ENCODE data around the gene OR7G2.
A peak's percentile ranks its signal among the peaks of the same experiment; 100 is the strongest.
"Not testable (repeated sequence)": the region's sequence is repeated elsewhere in the genome, so short reads cannot be mapped to it uniquely, and the experiment has no call there.

The OR7G2 gene

DNA sequence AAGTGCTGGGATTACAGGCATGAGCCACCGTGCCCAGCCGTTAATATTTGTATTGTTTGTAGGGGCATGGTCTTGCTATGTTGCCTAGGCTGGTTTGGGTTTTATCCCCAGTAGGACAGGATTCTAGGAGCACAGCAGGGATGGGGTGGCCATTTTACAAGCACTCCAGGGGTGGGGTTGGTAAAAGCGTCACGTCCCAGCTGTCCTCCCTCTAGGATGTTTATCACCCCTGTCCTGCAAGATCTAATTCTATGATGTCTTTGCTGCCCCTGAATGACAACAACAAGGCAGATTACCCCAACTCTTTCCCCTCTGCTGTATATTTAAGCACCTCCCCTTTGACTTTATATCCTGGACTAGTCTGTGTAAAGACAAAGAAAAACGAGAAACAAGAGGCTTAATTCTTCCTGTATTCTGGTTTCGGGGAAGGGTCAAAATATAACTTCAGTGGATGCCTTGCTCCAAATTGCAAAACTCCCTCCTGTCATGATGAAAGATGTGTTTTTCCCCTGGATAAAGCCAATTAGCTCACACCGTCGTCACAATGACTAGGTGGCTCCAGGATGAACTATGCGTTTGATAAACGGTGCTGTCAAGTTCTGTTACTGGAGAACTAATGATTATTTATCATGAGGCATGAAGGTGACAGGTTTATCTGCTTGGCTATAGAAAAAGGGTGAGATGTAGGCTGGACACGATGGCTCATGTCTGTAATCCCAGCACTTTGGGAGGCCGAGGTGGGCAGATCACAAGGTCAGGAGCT is 48.2 kb downstream of the OR7G2 start:
- no peak overlapping the region for H4K91ac ChIP-seq (ENCODE audit: low read length)
- no peak overlapping the region for H2BK5ac ChIP-seq (ENCODE audit: low read depth, low read length, poor library complexity, severe bottlenecking)
- H3K14ac ChIP-seq (ENCODE audit: low read length in 2 of 2) = no peak overlapping the region
- peaks cover 14% of the 10 kb centered on the region for H3K4me1 ChIP-seq (ENCODE audit: control insufficient read depth, insufficient read depth, low read depth, low read length)
- H3K79me1 ChIP-seq (replicated peaks; ENCODE audit: low read length, poor library complexity, severe bottlenecking) = no peaks in the 10 kb centered on the region
- H2AFZ ChIP-seq (ENCODE audit: low read depth, low read length) = no peak overlapping the region
- H3K4me3 ChIP-seq (ENCODE audit: insufficient read depth in 1 of 2, low read depth in 1 of 2, low read length in 2 of 2) = no peak overlapping the region
- no peak overlapping the region for H2BK120ac ChIP-seq (ENCODE audit: low read depth, low read length)
- H3K18ac ChIP-seq (ENCODE audit: low read depth in 1 of 2, low read length in 2 of 2) = no peak overlapping the region
- no peak overlapping the region for H3K4me2 ChIP-seq (ENCODE audit: low read length, poor library complexity, severe bottlenecking)
- no peaks in the 10 kb centered on the region for H3K27me3 ChIP-seq (ENCODE audit: control insufficient read depth in 1 of 2, insufficient read depth in 1 of 2, low read length in 2 of 2)
- H2BK12ac ChIP-seq (ENCODE audit: low read length in 2 of 2) = no peak overlapping the region
- H2BK15ac ChIP-seq (ENCODE audit: low read depth, poor library complexity, severe bottlenecking) = no peak overlapping the region
- H3K27ac ChIP-seq (ENCODE audit: low read length, poor library complexity, severe bottlenecking) = no peak overlapping the region
- no peak overlapping the region for H3K4ac ChIP-seq (ENCODE audit: low read depth in 1 of 2, low read length in 2 of 2)
- no peaks in the 10 kb centered on the region for H3K36me3 ChIP-seq (ENCODE audit: control insufficient read depth in 1 of 2, insufficient read depth in 2 of 2, low read depth in 1 of 2, low read length in 2 of 2)
- no peak overlapping the region for H3K9ac ChIP-seq (ENCODE audit: low read length)
- WGBS = 77% methylated on average over 12 of the region's 12 CpGs
- no peaks in the 10 kb centered on the region for H3K9me3 ChIP-seq (ENCODE audit: control insufficient read depth, low read length)
- no peak overlapping the region for H2AK5ac ChIP-seq (ENCODE audit: low read length, severe bottlenecking)
- H4K8ac ChIP-seq (ENCODE audit: low read length) = no peak overlapping the region
- no peak overlapping the region for H3K23ac ChIP-seq (ENCODE audit: low read length in 2 of 2)
- no peak for DNase-seq

DNA sequence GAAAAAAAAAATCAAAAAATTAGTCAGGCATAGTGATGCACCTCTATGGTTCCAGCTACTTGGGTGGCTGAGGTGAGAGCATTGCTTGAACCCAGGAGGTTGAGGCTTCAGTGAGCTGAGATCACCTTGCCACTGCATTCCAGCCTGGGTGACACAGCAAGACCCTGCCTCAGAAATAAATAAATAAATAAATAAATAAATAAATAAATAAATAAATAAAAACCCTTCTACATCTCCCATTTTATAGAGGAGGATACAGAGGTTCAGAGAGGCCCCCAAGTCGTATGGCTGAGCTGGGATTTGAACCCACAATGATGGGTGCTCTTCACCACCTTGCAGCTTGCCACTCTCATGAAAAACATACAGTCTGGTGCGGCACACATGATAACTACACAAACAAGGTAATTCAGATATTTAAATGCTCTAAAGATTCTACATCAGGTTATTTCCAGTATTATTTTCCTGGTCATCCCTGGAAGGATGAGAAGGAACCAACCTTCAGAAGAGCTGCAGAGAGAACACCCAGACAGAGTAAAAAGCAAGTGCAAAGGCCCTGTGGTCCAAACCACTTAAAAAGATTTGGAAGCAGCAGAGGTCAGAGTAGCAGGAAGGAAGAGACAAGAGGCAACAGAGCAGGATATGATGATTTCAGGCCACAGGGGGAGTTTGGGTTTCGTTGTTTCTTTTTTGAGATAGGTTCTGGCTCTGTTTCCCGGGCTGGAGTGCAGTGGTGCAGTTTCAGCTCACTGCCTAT is 49.6 kb downstream of the OR7G2 start:
- no peak for DNase-seq
- H2AK5ac ChIP-seq (ENCODE audit: low read length, severe bottlenecking) = peak overlapping the region; percentile 38
- no peak overlapping the region for H3K9ac ChIP-seq (ENCODE audit: low read length)
- no peak overlapping the region for H3K23ac ChIP-seq (ENCODE audit: low read length in 2 of 2)
- H4K91ac ChIP-seq (ENCODE audit: low read length) = no peak overlapping the region
- H3K4me2 ChIP-seq (ENCODE audit: low read length, poor library complexity, severe bottlenecking) = no peak overlapping the region
- 79% methylated on average over 4 of the region's 4 CpGs for WGBS
- no peak overlapping the region for H3K18ac ChIP-seq (ENCODE audit: low read depth in 1 of 2, low read length in 2 of 2)
- no peak overlapping the region for H2AFZ ChIP-seq (ENCODE audit: low read depth, low read length)
- H3K9me3 ChIP-seq (ENCODE audit: control insufficient read depth, low read length) = no peaks in the 10 kb centered on the region
- H3K4me1 ChIP-seq (ENCODE audit: control insufficient read depth, insufficient read depth, low read depth, low read length) = peaks cover 14% of the 10 kb centered on the region
- H3K27me3 ChIP-seq (ENCODE audit: control insufficient read depth in 1 of 2, insufficient read depth in 1 of 2, low read length in 2 of 2) = no peaks in the 10 kb centered on the region
- H3K4ac ChIP-seq (ENCODE audit: low read depth in 1 of 2, low read length in 2 of 2) = no peak overlapping the region
- no peaks in the 10 kb centered on the region for H3K79me1 ChIP-seq (replicated peaks; ENCODE audit: low read length, poor library complexity, severe bottlenecking)
- no peaks in the 10 kb centered on the region for H3K36me3 ChIP-seq (ENCODE audit: control insufficient read depth in 1 of 2, insufficient read depth in 2 of 2, low read depth in 1 of 2, low read length in 2 of 2)
- H2BK120ac ChIP-seq (ENCODE audit: low read depth, low read length) = no peak overlapping the region
- H4K8ac ChIP-seq (ENCODE audit: low read length) = no peak overlapping the region
- H3K27ac ChIP-seq (ENCODE audit: low read length, poor library complexity, severe bottlenecking) = no peak overlapping the region
- H3K14ac ChIP-seq (ENCODE audit: low read length in 2 of 2) = no peak overlapping the region
- no peak overlapping the region for H3K4me3 ChIP-seq (ENCODE audit: insufficient read depth in 1 of 2, low read depth in 1 of 2, low read length in 2 of 2)
- H2BK15ac ChIP-seq (ENCODE audit: low read depth, poor library complexity, severe bottlenecking) = no peak overlapping the region
- H2BK12ac ChIP-seq (ENCODE audit: low read length in 2 of 2) = no peak overlapping the region
- H2BK5ac ChIP-seq (ENCODE audit: low read depth, low read length, poor library complexity, severe bottlenecking) = no peak overlapping the region

DNA sequence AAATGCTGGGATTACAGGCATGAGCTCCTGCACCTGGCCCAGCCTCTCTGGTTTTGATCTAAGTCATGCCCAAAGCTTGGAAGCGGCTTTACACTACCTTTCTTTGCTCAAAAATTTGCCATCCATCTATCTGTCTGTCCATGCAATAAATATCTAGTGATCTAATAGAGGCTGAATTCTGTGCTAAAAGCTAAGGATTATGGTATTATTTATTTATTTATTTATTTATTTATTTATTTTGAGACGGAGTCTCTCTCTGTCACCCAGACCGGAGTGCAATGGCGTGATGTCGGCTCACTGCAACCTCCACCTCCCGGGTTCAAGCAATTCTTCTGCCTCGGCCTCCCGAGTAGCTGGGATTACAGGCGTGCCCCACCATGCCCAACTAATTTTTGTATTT is 51.1 kb downstream of the OR7G2 start:
- not testable (repeated sequence) for H3K9ac ChIP-seq (ENCODE audit: low read length); H3K79me1 ChIP-seq (replicated peaks; ENCODE audit: low read length, poor library complexity, severe bottlenecking); H4K91ac ChIP-seq (ENCODE audit: low read length); H3K27me3 ChIP-seq (ENCODE audit: control insufficient read depth in 1 of 2, insufficient read depth in 1 of 2, low read length in 2 of 2); H2BK12ac ChIP-seq (ENCODE audit: low read length in 2 of 2); H2BK120ac ChIP-seq (ENCODE audit: low read depth, low read length); H2AFZ ChIP-seq (ENCODE audit: low read depth, low read length); H3K27ac ChIP-seq (ENCODE audit: low read length, poor library complexity, severe bottlenecking); H2BK5ac ChIP-seq (ENCODE audit: low read depth, low read length, poor library complexity, severe bottlenecking); DNase-seq; H3K36me3 ChIP-seq (ENCODE audit: control insufficient read depth in 1 of 2, insufficient read depth in 2 of 2, low read depth in 1 of 2, low read length in 2 of 2); H3K18ac ChIP-seq (ENCODE audit: low read depth in 1 of 2, low read length in 2 of 2); H3K14ac ChIP-seq (ENCODE audit: low read length in 2 of 2); H3K4ac ChIP-seq (ENCODE audit: low read depth in 1 of 2, low read length in 2 of 2); H3K4me3 ChIP-seq (ENCODE audit: insufficient read depth in 1 of 2, low read depth in 1 of 2, low read length in 2 of 2); H3K23ac ChIP-seq (ENCODE audit: low read length in 2 of 2); H4K8ac ChIP-seq (ENCODE audit: low read length); H3K9me3 ChIP-seq (ENCODE audit: control insufficient read depth, low read length); H2BK15ac ChIP-seq (ENCODE audit: low read depth, poor library complexity, severe bottlenecking); H3K4me2 ChIP-seq (ENCODE audit: low read length, poor library complexity, severe bottlenecking)
- Histone ChIP-seq H3K4me1 (ENCODE audit: control insufficient read depth, insufficient read depth, low read depth, low read length) (peaks cover 14% of the 10 kb centered on the region), H2AK5ac (ENCODE audit: low read length, severe bottlenecking) (peak overlapping the region; percentile 19)
- 98% methylated on average over 8 of the region's 9 CpGs for WGBS

DNA sequence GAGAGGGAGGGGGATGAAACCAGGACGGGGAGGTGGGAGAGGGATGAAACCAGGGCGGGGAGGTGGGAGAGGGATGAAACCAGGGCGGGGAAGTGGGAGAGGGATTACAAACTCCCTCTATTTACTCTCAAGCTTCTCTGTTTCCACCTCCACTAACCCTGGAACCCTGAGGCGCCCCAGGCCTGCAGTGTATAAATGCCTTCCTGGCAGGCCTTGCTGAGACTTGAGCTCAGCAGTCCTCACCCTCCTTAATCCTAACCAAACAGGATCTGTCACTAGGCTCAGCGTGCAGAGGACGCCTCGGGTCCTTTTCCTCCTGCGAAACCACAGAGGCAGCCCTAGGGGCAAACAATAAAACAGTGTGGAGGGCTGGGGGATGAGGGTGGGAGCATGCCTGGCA is 52.5 kb downstream of the OR7G2 start:
- 56% methylated on average over 5 of the region's 8 CpGs for WGBS
- H2AK5ac ChIP-seq (ENCODE audit: low read length, severe bottlenecking) = no peak overlapping the region
- no peak for DNase-seq

More for the DNA sequence above, 52.5 kb downstream of the OR7G2 start:
- Histone ChIP-seq H3K79me1 (replicated peaks; ENCODE audit: low read length, poor library complexity, severe bottlenecking) (no peaks in the 10 kb centered on the region), H3K36me3 (ENCODE audit: control insufficient read depth in 1 of 2, insufficient read depth in 2 of 2, low read depth in 1 of 2, low read length in 2 of 2) (no peaks in the 10 kb centered on the region), H4K8ac (ENCODE audit: low read length) (no peak overlapping the region), H2AFZ (ENCODE audit: low read depth, low read length) (no peak overlapping the region), H2BK15ac (ENCODE audit: low read depth, poor library complexity, severe bottlenecking) (no peak overlapping the region), H3K18ac (ENCODE audit: low read depth in 1 of 2, low read length in 2 of 2) (no peak overlapping the region), H3K4me1 (ENCODE audit: control insufficient read depth, insufficient read depth, low read depth, low read length) (peaks cover 14% of the 10 kb centered on the region), H2BK12ac (ENCODE audit: low read length in 2 of 2) (no peak overlapping the region), H3K9me3 (ENCODE audit: control insufficient read depth, low read length) (no peaks in the 10 kb centered on the region), H3K14ac (ENCODE audit: low read length in 2 of 2) (no peak overlapping the region), H3K23ac (ENCODE audit: low read length in 2 of 2) (no peak overlapping the region), H3K27me3 (ENCODE audit: control insufficient read depth in 1 of 2, insufficient read depth in 1 of 2, low read length in 2 of 2) (no peaks in the 10 kb centered on the region), H3K9ac (ENCODE audit: low read length) (no peak overlapping the region), H3K4ac (ENCODE audit: low read depth in 1 of 2, low read length in 2 of 2) (no peak overlapping the region), H3K4me2 (ENCODE audit: low read length, poor library complexity, severe bottlenecking) (no peak overlapping the region), H2BK120ac (ENCODE audit: low read depth, low read length) (no peak overlapping the region), H2BK5ac (ENCODE audit: low read depth, low read length, poor library complexity, severe bottlenecking) (peak overlapping the region; percentile 37), H4K91ac (ENCODE audit: low read length) (no peak overlapping the region), H3K4me3 (ENCODE audit: insufficient read depth in 1 of 2, low read depth in 1 of 2, low read length in 2 of 2) (no peak overlapping the region), H3K27ac (ENCODE audit: low read length, poor library complexity, severe bottlenecking) (peak overlapping the region; percentile 61)

Measured in mesenchymal stem cell (in vitro differentiated cells and primary cell).